GM23338 (cell line): ENCODE results near the gene FXYD5. TPM values are rescaled to one million over a fixed set of nuclear protein-coding genes. Genes with fewer than 3 reads are reported as not detected.

Experiments
- ATAC-seq: fragments of 200-7000 bp; cut with Tn5 transposase; 3 replicates; pipeline ENCODE4 v1.9.1; 2020
- DNase-seq: peaks from one replicate; pipeline ENCODE4 v3.0.0-alpha.2; 2015; ENCODE audit warnings: low spot score
- H2AFZ ChIP-seq: fragments of 200-600 bp; sonication (generic); 2 replicates; pipeline ENCODE4 v1.8.0; 2016; ENCODE audit warnings: antibody characterized with exemption, mild to moderate bottlenecking, moderate library complexity
- H3F3A ChIP-seq: fragments of 200-600 bp; sonication (generic); replicated peaks from 2 replicates; pipeline ENCODE4 v1.8.0; 2017; ENCODE audit warnings: antibody characterized with exemption, mixed run types, low read depth
- H3K27ac ChIP-seq: fragments of 200-600 bp; sonication (generic); 2 replicates; pipeline ENCODE4 v1.6.1; 2016; ENCODE audit warnings: low read depth
- H3K27me3 ChIP-seq: fragments of 200-600 bp; sonication (generic); 2 replicates; pipeline ENCODE4 v1.8.0; 2016; ENCODE audit warnings: mild to moderate bottlenecking, mixed run types, moderate library complexity; ENCODE audit not compliant: insufficient read depth
- H3K36me3 ChIP-seq: fragments of 200-600 bp; sonication (generic); 2 replicates; pipeline ENCODE4 v1.8.0; 2016; ENCODE audit warnings: mild to moderate bottlenecking; ENCODE audit not compliant: insufficient read depth
- H3K4me1 ChIP-seq: fragments of 200-600 bp; sonication (generic); 2 replicates; pipeline ENCODE4 v1.8.0; 2016; ENCODE audit warnings: mild to moderate bottlenecking, moderate library complexity; ENCODE audit not compliant: insufficient read depth
- H3K4me2 ChIP-seq: fragments of 200-600 bp; sonication (generic); 2 replicates; pipeline ENCODE4 v1.7.1; 2017; ENCODE audit warnings: mixed run types
- H3K4me3 ChIP-seq: fragments of 200-600 bp; sonication (generic); 2 replicates; pipeline ENCODE4 v1.6.1; 2016; ENCODE audit warnings: mixed run types
- H3K79me2 ChIP-seq: fragments of 200-600 bp; sonication (generic); replicated peaks from 2 replicates; pipeline ENCODE4 v1.8.0; 2017; ENCODE audit warnings: mild to moderate bottlenecking; ENCODE audit not compliant: insufficient read depth
- H3K9me2 ChIP-seq: fragments of 200-600 bp; sonication (generic); 2 replicates; pipeline ENCODE4 v1.8.0; 2017; ENCODE audit not compliant: insufficient read depth
- H4K20me1 ChIP-seq: fragments of 200-600 bp; sonication (generic); replicated peaks from 2 replicates; pipeline ENCODE4 v1.8.0; 2017; ENCODE audit warnings: mild to moderate bottlenecking; ENCODE audit not compliant: insufficient read depth
- H3K27ac Mint-ChIP-seq: 2 replicates; pipeline ENCODE4 v1.8.0; 2020; ENCODE audit warnings: inconsistent platforms, mild to moderate bottlenecking, moderate library complexity, mixed read lengths
- H3K27me3 Mint-ChIP-seq: 3 replicates; pipeline ENCODE4 v1.8.0; 2022; ENCODE audit warnings: low read depth, mild to moderate bottlenecking, moderate library complexity, mixed read lengths, inconsistent platforms; ENCODE audit not compliant: insufficient read depth, poor library complexity
- H3K36me3 Mint-ChIP-seq: 3 replicates; pipeline ENCODE4 v1.8.0; 2021; ENCODE audit warnings: low read depth, mild to moderate bottlenecking, inconsistent platforms, moderate library complexity, mixed read lengths
- H3K4me1 Mint-ChIP-seq: 3 replicates; pipeline ENCODE4 v1.8.0; 2020; ENCODE audit warnings: mild to moderate bottlenecking, inconsistent platforms, mixed read lengths
- H3K4me3 Mint-ChIP-seq: 3 replicates; pipeline ENCODE4 v1.8.0; 2021; ENCODE audit warnings: moderate library complexity, mild to moderate bottlenecking, inconsistent platforms, mixed read lengths
- H3K9me3 Mint-ChIP-seq: 3 replicates; pipeline ENCODE4 v1.8.0; 2020; ENCODE audit warnings: moderate library complexity, mild to moderate bottlenecking, inconsistent platforms, mixed read lengths
- CREB1 ChIP-seq: fragments of 250-450 bp; sonication (Bioruptor Pico); IDR thresholded peaks from 2 replicates; pipeline ENCODE4 v1.5.0; 2020; ENCODE audit warnings: low read depth, mild to moderate bottlenecking, moderate library complexity
- CTCF ChIP-seq, 2 experiments: fragments of 200-600 bp in 1 of 2; sonication (generic) in 1 of 2; conservative IDR thresholded peaks; 2 replicates each; pipeline versions ENCODE4 v1.5.1 to v1.6.1; 2016 to 2017; ENCODE audit warnings: antibody characterized with exemption in 2 of 2, low read depth in 2 of 2, mild to moderate bottlenecking in 2 of 2, moderate library complexity in 1 of 2
- ETS1 ChIP-seq: IDR thresholded peaks from 2 replicates; pipeline ENCODE4 v1.6.1; 2016; ENCODE audit warnings: antibody characterized with exemption
- EZH2 ChIP-seq: fragments of 200-600 bp; sonication (generic); IDR thresholded peaks from one replicate; pipeline ENCODE4 v1.8.0; 2017; ENCODE audit warnings: antibody characterized with exemption, mild to moderate bottlenecking, low read depth; ENCODE audit not compliant: unreplicated experiment
- EZH2phosphoT487 ChIP-seq: fragments of 200-600 bp; sonication (generic); IDR thresholded peaks from one replicate; pipeline ENCODE4 v1.8.1; 2018; ENCODE audit warnings: antibody characterized with exemption; ENCODE audit not compliant: unreplicated experiment
- JUNB ChIP-seq: IDR thresholded peaks from one replicate; pipeline ENCODE4 v1.6.1; 2016; ENCODE audit warnings: antibody characterized with exemption; ENCODE audit not compliant: unreplicated experiment
- NANOG ChIP-seq: IDR thresholded peaks from 2 replicates; pipeline ENCODE4 v1.6.1; 2016; ENCODE audit warnings: antibody characterized with exemption, borderline replicate concordance
- REST ChIP-seq: IDR thresholded peaks from one replicate; pipeline ENCODE4 v1.6.1; 2018; ENCODE audit warnings: antibody characterized with exemption; ENCODE audit not compliant: unreplicated experiment
- ZNF114 ChIP-seq: fragments of 250-450 bp; sonication (Bioruptor Pico); IDR thresholded peaks from 2 replicates; pipeline ENCODE4 v1.5.0; 2020; ENCODE audit warnings: mild to moderate bottlenecking, moderate library complexity
- ZNF331 ChIP-seq: fragments of 250-450 bp; sonication (Bioruptor Pico); IDR thresholded peaks from 2 replicates; pipeline ENCODE4 v1.5.0; 2020; ENCODE audit warnings: low read depth, mild to moderate bottlenecking, moderate library complexity
- ZNF462 ChIP-seq: fragments of 250-450 bp; sonication (Bioruptor Pico); IDR thresholded peaks from 2 replicates; pipeline ENCODE4 v1.5.0; 2020; ENCODE audit warnings: mild to moderate bottlenecking, moderate library complexity
- polyA plus RNA-seq: library from polyadenylated mRNA; unstranded; fragments of >200 nt; fragmentation: Nextera tagmentation; extraction: Ambion mirVana; gene quantifications from 2 replicates; pipeline ENCODE4 v1.2.1, GENCODE V29; 2016
- total RNA-seq: library from RNA; depleted of rRNA; stranded (reverse); fragments of >200 nt; shearing (Covaris generic); gene quantifications from 2 replicates; pipeline ENCODE4 v1.2.3, GENCODE V29; 2014

The FXYD5 gene
- total and polyA plus RNA-seq, 2 experiments from 2014 or later, result 97.7 to 233 TPM

GRCh38 chr19:35181387-35181786 lies 26.9 kb downstream of the FXYD5 start (continued):
- TF ChIP-seq ETS1 (no peak), EZH2 (no peak), EZH2phosphoT487 (no peak)

GRCh38 chr19:35184267-35184666 lies 29.7 kb downstream of the FXYD5 start:
- TF ChIP-seq ZNF462 (CRISPR knock-in tag), result no peak
- no peak for TF ChIP-seq ETS1
- TF ChIP-seq ZNF331 (CRISPR knock-in tag), result no peak
- no peak for TF ChIP-seq CTCF (conservative IDR thresholded peaks at IDR 0.05; ENCODE audit: low read depth in 2 of 2)
- no peak for TF ChIP-seq REST
- no peak for TF ChIP-seq NANOG
- no peak for TF ChIP-seq EZH2
- TF ChIP-seq EZH2phosphoT487, result no peak
- no peak for TF ChIP-seq ZNF114
- TF ChIP-seq JUNB, result no peak
- TF ChIP-seq CREB1, result no peak
- peaks cover 3% of the 10 kb centered on the region; the same call in 2 of the 3 replicates for H3K9me3 Mint-ChIP-seq

More at GRCh38 chr19:35184267-35184666, 29.7 kb downstream of the FXYD5 start:
- 0 out of 2 replicates have a peak, but pooled peaks cover 4% of the 10 kb centered on the region for H3K9me2 ChIP-seq
- H3K27me3 Mint-ChIP-seq, result peaks cover 2% of the 10 kb centered on the region
- no peak overlapping the region for H3K4me3 ChIP-seq
- no peak overlapping the region for H3K27ac Mint-ChIP-seq
- no peaks in the 10 kb centered on the region for H3K79me2 ChIP-seq
- ATAC-seq (no peak), DNase-seq (no peak)
- H3K27me3 ChIP-seq, result no peaks in the 10 kb centered on the region
- H3K36me3 Mint-ChIP-seq, result no peaks in the 10 kb centered on the region
- no peaks in the 10 kb centered on the region for H3F3A ChIP-seq
- no peak overlapping the region for H3K27ac ChIP-seq
- H3K36me3 ChIP-seq, result no peaks in the 10 kb centered on the region
- no peaks in the 10 kb centered on the region for H3K4me1 ChIP-seq
- no peak overlapping the region for H3K4me3 Mint-ChIP-seq
- H4K20me1 ChIP-seq, result no peaks in the 10 kb centered on the region
- H3K4me1 Mint-ChIP-seq, result no peaks in the 10 kb centered on the region
- H3K4me2 ChIP-seq, result no peak overlapping the region
- H2AFZ ChIP-seq, result no peak overlapping the region
